Panc1 (cell line): Measurements from ENCODE around the gene C4orf50.

Source experiments
- CTCF ChIP-seq: fragments of 450-650 bp; IDR thresholded peaks from 2 replicates; pipeline ENCODE4 v1.5.1; 2017; ENCODE audit warnings: mild to moderate bottlenecking
- POLR2AphosphoS5 ChIP-seq: IDR thresholded peaks from 2 replicates; pipeline ENCODE4 v1.6.1; 2012; ENCODE audit warnings: mild to moderate bottlenecking, low read depth, low read length, moderate library complexity

- TF ChIP-seq CTCF (no peak), POLR2AphosphoS5 (no peak)
Measured at GRCh38 chr4:5890063-5890727, 128.0 kb downstream of the C4orf50 start.
